GM23338 (cell line): Measurements from ENCODE around the gene SLC9A9.

Experiments
- EZH2 ChIP-seq: fragments of 200-600 bp; sonication (generic); IDR thresholded peaks from one replicate; pipeline ENCODE4 v1.8.0; 2017; ENCODE audit warnings: antibody characterized with exemption, mild to moderate bottlenecking, low read depth; ENCODE audit not compliant: unreplicated experiment
- TF ChIP-seq, protein P1 (sequence below), 2 experiments: fragments of 200-600 bp in 1 of 2; sonication (generic) in 1 of 2; conservative IDR thresholded peaks; 2 replicates each; pipeline versions ENCODE4 v1.5.1 to v1.6.1; 2016 to 2017; ENCODE audit warnings: antibody characterized with exemption in 2 of 2, low read depth in 2 of 2, mild to moderate bottlenecking in 2 of 2, moderate library complexity in 1 of 2

DNA sequence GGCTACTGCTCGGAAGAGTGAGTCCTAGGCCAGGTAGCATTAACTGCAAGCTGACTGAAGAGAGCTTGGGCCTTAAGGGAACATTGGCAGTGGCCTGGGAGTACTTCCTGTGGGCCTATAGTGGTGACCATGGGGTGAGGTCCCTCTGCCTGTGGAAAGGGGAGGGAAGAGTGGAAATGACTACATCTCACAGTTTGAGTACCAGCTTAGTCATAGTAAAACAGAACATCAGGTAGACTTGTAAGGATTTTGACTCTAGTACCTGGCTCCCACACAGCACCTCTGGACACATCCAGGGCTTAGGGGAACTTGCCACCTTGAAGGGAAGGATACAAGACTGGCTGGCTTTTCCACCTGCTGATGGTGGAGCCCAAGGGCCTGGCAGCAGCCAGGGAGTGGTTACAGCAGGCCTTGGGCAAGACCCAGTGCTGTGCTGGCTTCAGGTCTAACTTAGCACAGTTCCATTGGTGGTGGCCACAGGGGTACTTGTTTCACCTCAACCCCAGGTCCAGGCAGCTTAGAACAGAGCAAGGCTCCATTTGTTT lies 147.8 kb downstream of the SLC9A9 start:
- TF ChIP-seq, protein P1, sequence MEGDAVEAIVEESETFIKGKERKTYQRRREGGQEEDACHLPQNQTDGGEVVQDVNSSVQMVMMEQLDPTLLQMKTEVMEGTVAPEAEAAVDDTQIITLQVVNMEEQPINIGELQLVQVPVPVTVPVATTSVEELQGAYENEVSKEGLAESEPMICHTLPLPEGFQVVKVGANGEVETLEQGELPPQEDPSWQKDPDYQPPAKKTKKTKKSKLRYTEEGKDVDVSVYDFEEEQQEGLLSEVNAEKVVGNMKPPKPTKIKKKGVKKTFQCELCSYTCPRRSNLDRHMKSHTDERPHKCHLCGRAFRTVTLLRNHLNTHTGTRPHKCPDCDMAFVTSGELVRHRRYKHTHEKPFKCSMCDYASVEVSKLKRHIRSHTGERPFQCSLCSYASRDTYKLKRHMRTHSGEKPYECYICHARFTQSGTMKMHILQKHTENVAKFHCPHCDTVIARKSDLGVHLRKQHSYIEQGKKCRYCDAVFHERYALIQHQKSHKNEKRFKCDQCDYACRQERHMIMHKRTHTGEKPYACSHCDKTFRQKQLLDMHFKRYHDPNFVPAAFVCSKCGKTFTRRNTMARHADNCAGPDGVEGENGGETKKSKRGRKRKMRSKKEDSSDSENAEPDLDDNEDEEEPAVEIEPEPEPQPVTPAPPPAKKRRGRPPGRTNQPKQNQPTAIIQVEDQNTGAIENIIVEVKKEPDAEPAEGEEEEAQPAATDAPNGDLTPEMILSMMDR (conservative IDR thresholded peaks at IDR 0.05; ENCODE audit: low read depth in 2 of 2), result no peak
- no peak for TF ChIP-seq EZH2
